Stimulated activated CD4-positive, alpha-beta T cell treated with anti-CD3 and anti-CD28 coated beads, Interleukin-4, amount 100 ng/mL, for 48 hours (primary cell): ENCODE measurements around the gene CSRP2.
A peak's percentile ranks its signal among the peaks of the same experiment; 100 is the strongest.

Source experiments
- DNase-seq, 2 donors: peaks; one replicate each; pipeline ENCODE4 v3.0.0-alpha.2; 2020; ENCODE audit warnings: low read depth in 2 of 2

Gene CSRP2

GRCh38 chr12:76878899-76879709 lies at the start of gene CSRP2:
CSRP2 (minus strand) TSS chr12:76879019; CDS start chr12:76866260, 12,759 bp downstream.
- peak; percentile 55 to 67 for DNase-seq

GRCh38 chr12:76927170-76927784 lies 48.5 kb upstream of the CSRP2 start:
- DNase-seq, result peak; percentile 31 to 43

GRCh38 chr12:76925135-76925534 lies 46.3 kb upstream of the CSRP2 start:
- DNase-seq, result no peak

- no peak for DNase-seq
Measured at GRCh38 chr12:76922866-76923265, 44.0 kb upstream of the CSRP2 start.

- no peak for DNase-seq
Measured at GRCh38 chr12:76921891-76922664, 43.3 kb upstream of the CSRP2 start.

- DNase-seq, result no peak
Measured at GRCh38 chr12:76921100-76921471, 42.3 kb upstream of the CSRP2 start.

GRCh38 chr12:76920172-76921099 lies 41.6 kb upstream of the CSRP2 start:
- no peak for DNase-seq

- no peak for DNase-seq
Measured at GRCh38 chr12:76919383-76920171, 40.8 kb upstream of the CSRP2 start.

GRCh38 chr12:76916170-76916540 lies 37.3 kb upstream of the CSRP2 start:
- no peak for DNase-seq

GRCh38 chr12:76915361-76916169 lies 36.7 kb upstream of the CSRP2 start:
- DNase-seq, result no peak

GRCh38 chr12:76914102-76914859 lies 35.5 kb upstream of the CSRP2 start:
- no peak for DNase-seq

- no peak for DNase-seq
Measured at GRCh38 chr12:76909290-76909689, 30.5 kb upstream of the CSRP2 start.

GRCh38 chr12:76908303-76909017 lies 29.6 kb upstream of the CSRP2 start:
- no peak for DNase-seq

- DNase-seq, result no peak
Measured at GRCh38 chr12:76901628-76902380, 23.0 kb upstream of the CSRP2 start.

GRCh38 chr12:76899522-76899921 lies 20.7 kb upstream of the CSRP2 start:
- DNase-seq, result no peak

- DNase-seq, result no peak
Measured at GRCh38 chr12:76898442-76898841, 19.6 kb upstream of the CSRP2 start.

GRCh38 chr12:76896274-76896673 lies 17.5 kb upstream of the CSRP2 start:
- DNase-seq, result no peak

GRCh38 chr12:76895796-76896195 lies 17.0 kb upstream of the CSRP2 start:
- DNase-seq, result no peak
